Erythroblast (primary cell): ENCODE data around the gene NEK5.

ENCODE experiments used
- GATA1 ChIP-seq: IDR thresholded peaks from 2 replicates; pipeline ENCODE4 v1.6.1; 2011; ENCODE audit warnings: low read depth, mild to moderate bottlenecking, control low read depth, low read length, moderate library complexity
- POLR2A ChIP-seq: IDR thresholded peaks from 2 replicates; pipeline ENCODE4 v1.6.1; 2011; ENCODE audit warnings: mild to moderate bottlenecking, low read length

DNA sequence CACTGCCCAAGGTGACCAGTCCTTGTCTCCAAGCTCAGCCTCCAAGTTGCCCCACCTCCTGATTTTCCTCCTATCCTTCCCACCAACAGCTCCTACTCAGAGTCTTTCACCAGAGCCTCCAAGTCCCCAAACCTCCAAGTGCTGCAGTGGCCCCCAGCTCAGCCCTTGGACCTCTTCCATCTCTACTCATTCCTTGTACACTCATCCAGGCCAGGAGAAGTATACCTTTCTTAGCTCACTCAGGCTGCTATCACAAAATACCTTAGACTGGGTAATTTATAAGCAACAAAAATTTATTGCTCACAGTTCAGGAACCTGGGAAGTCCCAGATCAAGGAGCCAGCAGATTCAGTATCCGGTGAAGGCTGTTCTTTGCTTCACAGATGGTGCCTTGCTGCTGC is 129.0 kb downstream of the NEK5 start:
- TF ChIP-seq POLR2A: no peak
- no peak for TF ChIP-seq GATA1
